ENCODE data around the gene MRPS34.

DNA sequence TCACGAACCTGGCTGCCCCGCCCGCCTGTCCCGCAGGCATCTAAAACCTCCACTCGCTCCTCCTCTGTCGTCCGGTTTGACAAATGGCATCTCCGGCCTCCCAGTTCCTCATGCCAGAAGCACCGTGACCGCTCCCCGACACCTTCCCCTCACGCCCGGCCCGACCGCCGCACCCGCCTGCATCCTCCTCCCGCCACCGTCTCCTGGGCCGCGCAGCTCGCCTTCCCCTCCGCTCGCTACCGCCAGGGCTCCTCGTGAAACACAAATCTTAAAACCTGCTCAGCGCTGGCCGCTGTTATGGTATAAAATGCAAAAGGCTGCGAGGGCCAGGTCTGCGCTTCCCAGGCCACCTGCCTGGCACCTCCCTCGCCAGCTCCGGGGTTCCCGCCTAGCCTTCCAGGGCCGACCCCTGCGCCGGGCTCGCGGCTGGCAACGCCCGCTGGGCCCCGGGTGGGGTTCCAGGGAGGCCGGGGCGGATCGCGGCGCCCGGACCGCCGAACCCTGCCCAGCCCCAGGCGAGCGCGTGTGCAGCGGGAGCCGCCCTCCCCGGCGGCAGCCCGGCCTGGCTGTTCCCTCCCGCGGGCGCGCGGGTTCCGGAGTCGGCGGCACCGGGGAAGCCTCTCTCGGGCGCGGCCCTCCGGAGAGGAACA, 8.9 kb upstream of the MRPS34 start:
- TF ChIP-seq SREBF1 (IDR thresholded peaks at IDR 0.05; ENCODE audit: borderline replicate concordance, low read depth, low read length) (no peak), ZC3H4 (CRISPR knock-in tag; IDR thresholded peaks at IDR 0.05; ENCODE audit: borderline replicate concordance) (0 out of 2 replicates have a peak, but pooled peaks have one; percentile 24)
- TF ChIP-seq, protein P1, sequence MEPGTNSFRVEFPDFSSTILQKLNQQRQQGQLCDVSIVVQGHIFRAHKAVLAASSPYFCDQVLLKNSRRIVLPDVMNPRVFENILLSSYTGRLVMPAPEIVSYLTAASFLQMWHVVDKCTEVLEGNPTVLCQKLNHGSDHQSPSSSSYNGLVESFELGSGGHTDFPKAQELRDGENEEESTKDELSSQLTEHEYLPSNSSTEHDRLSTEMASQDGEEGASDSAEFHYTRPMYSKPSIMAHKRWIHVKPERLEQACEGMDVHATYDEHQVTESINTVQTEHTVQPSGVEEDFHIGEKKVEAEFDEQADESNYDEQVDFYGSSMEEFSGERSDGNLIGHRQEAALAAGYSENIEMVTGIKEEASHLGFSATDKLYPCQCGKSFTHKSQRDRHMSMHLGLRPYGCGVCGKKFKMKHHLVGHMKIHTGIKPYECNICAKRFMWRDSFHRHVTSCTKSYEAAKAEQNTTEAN (CRISPR knock-in tag; IDR thresholded peaks at IDR 0.05) = no peak
- TF ChIP-seq, protein P2, sequence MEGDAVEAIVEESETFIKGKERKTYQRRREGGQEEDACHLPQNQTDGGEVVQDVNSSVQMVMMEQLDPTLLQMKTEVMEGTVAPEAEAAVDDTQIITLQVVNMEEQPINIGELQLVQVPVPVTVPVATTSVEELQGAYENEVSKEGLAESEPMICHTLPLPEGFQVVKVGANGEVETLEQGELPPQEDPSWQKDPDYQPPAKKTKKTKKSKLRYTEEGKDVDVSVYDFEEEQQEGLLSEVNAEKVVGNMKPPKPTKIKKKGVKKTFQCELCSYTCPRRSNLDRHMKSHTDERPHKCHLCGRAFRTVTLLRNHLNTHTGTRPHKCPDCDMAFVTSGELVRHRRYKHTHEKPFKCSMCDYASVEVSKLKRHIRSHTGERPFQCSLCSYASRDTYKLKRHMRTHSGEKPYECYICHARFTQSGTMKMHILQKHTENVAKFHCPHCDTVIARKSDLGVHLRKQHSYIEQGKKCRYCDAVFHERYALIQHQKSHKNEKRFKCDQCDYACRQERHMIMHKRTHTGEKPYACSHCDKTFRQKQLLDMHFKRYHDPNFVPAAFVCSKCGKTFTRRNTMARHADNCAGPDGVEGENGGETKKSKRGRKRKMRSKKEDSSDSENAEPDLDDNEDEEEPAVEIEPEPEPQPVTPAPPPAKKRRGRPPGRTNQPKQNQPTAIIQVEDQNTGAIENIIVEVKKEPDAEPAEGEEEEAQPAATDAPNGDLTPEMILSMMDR (IDR thresholded peaks at IDR 0.05 in 2 of 3, conservative IDR thresholded peaks at IDR 0.05 in 1 of 3; ENCODE audit: insufficient read depth in 2 of 3, low read depth in 1 of 3, low read length in 3 of 3) = 0 out of 6 replicates have a peak, but pooled peaks of 1 of the 3 experiments have one; percentile 17
